ENCODE measurements around the gene LDB3.

The LDB3 gene

GRCh38 chr10:86686972-86687371, 18.7 kb downstream of the LDB3 start:
- peak in 1 of 14 donors; percentile 9 for DNase-seq

GRCh38 chr10:86687750-86688149, 19.4 kb downstream of the LDB3 start:
- DNase-seq = no peak

- DNase-seq = peak in 11 of 14 donors; percentile 23 to 53 (median 37)
These were observed 20.1 kb downstream of the LDB3 start for GRCh38 chr10:86688398-86688921.

GRCh38 chr10:86689146-86689545, 20.8 kb downstream of the LDB3 start:
- no peak for DNase-seq

GRCh38 chr10:86690231-86690630, 21.9 kb downstream of the LDB3 start:
- no peak for DNase-seq

- DNase-seq = no peak
These were observed 22.4 kb downstream of the LDB3 start for GRCh38 chr10:86690657-86691084.

- DNase-seq = no peak
These were observed 23.2 kb downstream of the LDB3 start for GRCh38 chr10:86691333-86692022.

GRCh38 chr10:86692023-86692514, 23.8 kb downstream of the LDB3 start:
- DNase-seq = no peak

GRCh38 chr10:86692664-86693063, 24.4 kb downstream of the LDB3 start:
- no peak for DNase-seq

GRCh38 chr10:86693275-86693674, 25.0 kb downstream of the LDB3 start:
- DNase-seq = no peak

GRCh38 chr10:86693721-86694369, 25.5 kb downstream of the LDB3 start:
- peak in 1 of 14 donors; percentile 33 for DNase-seq

GRCh38 chr10:86698207-86698940, 30.1 kb downstream of the LDB3 start:
- DNase-seq = no peak

- no peak for DNase-seq
These were observed 30.8 kb downstream of the LDB3 start for GRCh38 chr10:86699125-86699524.

- DNase-seq = no peak
These were observed 31.2 kb downstream of the LDB3 start for GRCh38 chr10:86699541-86699940.

GRCh38 chr10:86699991-86700840, 31.9 kb downstream of the LDB3 start:
- no peak for DNase-seq

GRCh38 chr10:86700851-86701617, 32.7 kb downstream of the LDB3 start:
- no peak for DNase-seq

GRCh38 chr10:86703176-86703575, 34.9 kb downstream of the LDB3 start:
- DNase-seq = no peak

GRCh38 chr10:86705139-86705538, 36.8 kb downstream of the LDB3 start:
- no peak for DNase-seq

- no peak for DNase-seq
These were observed 37.6 kb downstream of the LDB3 start for GRCh38 chr10:86705905-86706304.

- no peak for DNase-seq
These were observed 38.1 kb downstream of the LDB3 start for GRCh38 chr10:86706401-86706841.

GRCh38 chr10:86706977-86707376, 38.7 kb downstream of the LDB3 start:
- no peak for DNase-seq
